SK-N-SH (cell line): ENCODE results near the gene PDE4C. TPM values are rescaled to one million over a fixed set of nuclear protein-coding genes. Genes with fewer than 3 reads are reported as not detected.

Experiments
- CTCF ChIA-PET: fragments of 300-600, 350-600 bp; formaldehyde crosslinking; extraction: SDS; loops from one replicate; lab custom pipeline; 2021; lab: Yijun Ruan, JAX
- POLR2A ChIA-PET: fragments of 350-600 bp; sonication (Branson Sonifier 250); formaldehyde crosslinking; extraction: SDS; loops from one replicate; lab custom pipeline; 2020; ENCODE audit warnings: antibody characterized with exemption, inconsistent platforms; lab: Yijun Ruan, JAX
- DNase-seq: peaks from one replicate; pipeline ENCODE4 v3.0.0; 2012
- H2AFZ ChIP-seq: fragments of 200-600 bp; sonication (generic); 2 replicates; pipeline ENCODE4 v1.8.1; 2016; ENCODE audit warnings: antibody characterized with exemption, mild to moderate bottlenecking, low read depth
- H3F3A ChIP-seq: fragments of 200-600 bp; sonication (generic); replicated peaks from 2 replicates; pipeline ENCODE3; 2016; ENCODE audit warnings: antibody characterized with exemption, mild to moderate bottlenecking; ENCODE audit not compliant: insufficient read depth
- H3K27ac ChIP-seq, 2 experiments: fragments of 200-500 bp in 1 of 2; fragments of 200-600 bp in 1 of 2; sonication (Bioruptor generic) in 1 of 2; sonication (generic), shearing (Covaris generic) in 1 of 2; 2 replicates each; pipeline versions ENCODE4 v1.5.1 to v1.6.1; 2014 to 2016; ENCODE audit warnings: low read depth in 2 of 2, inconsistent platforms in 1 of 2, low read length in 1 of 2, mild to moderate bottlenecking in 1 of 2, mixed read lengths in 1 of 2
- H3K27me3 ChIP-seq: fragments of 200-600 bp; sonication (generic), shearing (Covaris generic); 2 replicates; pipeline ENCODE4 v1.6.1; 2016; ENCODE audit warnings: mixed run types; ENCODE audit not compliant: insufficient read depth
- H3K36me3 ChIP-seq, 2 experiments: fragments of 200-500 bp in 1 of 2; fragments of 200-600 bp in 1 of 2; sonication (Bioruptor generic) in 1 of 2; sonication (generic) in 1 of 2; replicated peaks in 1 of 2; 2 replicates each; pipeline versions ENCODE3 to v1.5.1; 2014 to 2016; ENCODE audit warnings: low read length in 1 of 2, mild to moderate bottlenecking in 1 of 2; ENCODE audit not compliant: insufficient read depth in 2 of 2, control insufficient read depth in 1 of 2
- H3K4me1 ChIP-seq, 2 experiments: fragments of 200-500 bp in 1 of 2; fragments of 200-600 bp in 1 of 2; sonication (Bioruptor generic) in 1 of 2; sonication (generic), shearing (Covaris generic) in 1 of 2; 2 replicates each; pipeline versions ENCODE4 v1.5.1 to v1.6.1; 2014 to 2016; ENCODE audit warnings: low read depth in 1 of 2, low read length in 1 of 2, mixed run types in 1 of 2; ENCODE audit not compliant: insufficient read depth in 2 of 2, control insufficient read depth in 1 of 2
- H3K4me2 ChIP-seq: fragments of 200-600 bp; sonication (generic), shearing (Covaris generic); 2 replicates; pipeline ENCODE4 v1.6.1; 2017; ENCODE audit warnings: mixed run types
- H3K4me3 ChIP-seq, 2 experiments: fragments of 200-500 bp in 1 of 2; fragments of 200-600 bp in 1 of 2; sonication (Bioruptor generic) in 1 of 2; sonication (generic), shearing (Covaris generic) in 1 of 2; 2 replicates each; pipeline versions ENCODE4 v1.5.1 to v1.8.1; 2014 to 2016; ENCODE audit warnings: low read depth in 2 of 2, inconsistent platforms in 1 of 2, low read length in 1 of 2, mild to moderate bottlenecking in 1 of 2, mixed read lengths in 1 of 2, moderate library complexity in 1 of 2
- H3K79me2 ChIP-seq: fragments of 200-600 bp; sonication (generic); 2 replicates; pipeline ENCODE4 v1.8.1; 2017; ENCODE audit warnings: mild to moderate bottlenecking; ENCODE audit not compliant: insufficient read depth
- H3K9ac ChIP-seq: fragments of 200-600 bp; sonication (generic); 2 replicates; pipeline ENCODE4 v1.6.1; 2017; ENCODE audit warnings: mixed run types
- H3K9me2 ChIP-seq: fragments of 200-600 bp; sonication (generic); 2 replicates; pipeline ENCODE4 v1.6.1; 2017; ENCODE audit warnings: mixed run types
- H3K9me3 ChIP-seq: fragments of 200-600 bp; sonication (generic); 2 replicates; pipeline ENCODE4 v1.6.1; 2017; ENCODE audit warnings: mixed run types, mild to moderate bottlenecking, moderate library complexity
- H4K20me1 ChIP-seq: fragments of 200-600 bp; sonication (generic); 2 replicates; pipeline ENCODE4 v1.6.1; 2017; ENCODE audit warnings: mild to moderate bottlenecking, mixed run types; ENCODE audit not compliant: insufficient read depth
- CHD2 ChIP-seq: fragments of 150-350 bp; IDR thresholded peaks from 2 replicates; pipeline ENCODE4 v1.6.1; 2018; ENCODE audit warnings: low read length; ENCODE audit not compliant: partially characterized antibody
- ELF1 ChIP-seq: IDR thresholded peaks from 2 replicates; pipeline ENCODE4 v1.4.0; 2012
- EP300 ChIP-seq, 2 experiments: IDR thresholded peaks; 2 replicates each; pipeline versions ENCODE4 v1.4.0 to v1.6.1; 2012; ENCODE audit warnings: borderline replicate concordance in 1 of 2, low read depth in 1 of 2, low read length in 1 of 2
- FOSL2 ChIP-seq: IDR thresholded peaks from 2 replicates; pipeline ENCODE4 v1.4.0; 2012; ENCODE audit warnings: low read depth, mild to moderate bottlenecking, moderate library complexity, borderline replicate concordance
- GABPA ChIP-seq: IDR thresholded peaks from 2 replicates; pipeline ENCODE4 v1.4.0; 2012; ENCODE audit warnings: low read depth, mild to moderate bottlenecking
- JUND ChIP-seq: IDR thresholded peaks from 2 replicates; pipeline ENCODE4 v1.4.0; 2012
- NFIC ChIP-seq: IDR thresholded peaks from 2 replicates; pipeline ENCODE4 v1.4.0; 2012; ENCODE audit warnings: borderline replicate concordance
- POLR2AphosphoS5 ChIP-seq: IDR thresholded peaks from 2 replicates; pipeline ENCODE4 v1.6.1; 2012; ENCODE audit warnings: low read depth, low read length
- SMC3 ChIP-seq: IDR thresholded peaks from 2 replicates; pipeline ENCODE4 v1.6.1; 2012; ENCODE audit warnings: low read depth, low read length, improper control_type of control experiment
- TCF12 ChIP-seq: IDR thresholded peaks from 2 replicates; pipeline ENCODE4 v1.4.0; 2012
- whole genome bisulfite sequencing: methylation state at CpG from one replicate; pipeline ENCODE4 v1.1.6; 2017; ENCODE audit warnings: low lambda C conversion rate; 5-methylcytosine and 5-hydroxymethylcytosine counted together
- polyA plus RNA-seq, 3 experiments: library from polyadenylated mRNA; depleted of rRNA; stranded (reverse); fragments of >200 nt; gene quantifications; 2 replicates each; pipeline ENCODE4 v1.2.3, GENCODE V29; 2012
- TF ChIP-seq, protein P1 (sequence below): IDR thresholded peaks from 2 replicates; pipeline ENCODE4 v1.4.0; 2012; ENCODE audit warnings: low read depth, borderline replicate concordance
- TF ChIP-seq, protein P2 (sequence below): IDR thresholded peaks from 2 replicates; pipeline ENCODE4; 2012
- TF ChIP-seq, protein P3 (sequence below): fragments of 200-600 bp; sonication (generic); IDR thresholded peaks from 2 replicates; pipeline ENCODE4 v1.6.1; 2017; ENCODE audit warnings: antibody characterized with exemption, mild to moderate bottlenecking, moderate library complexity
- TF ChIP-seq, protein P4 (sequence below): fragments of 150-350 bp; IDR thresholded peaks from 2 replicates; pipeline ENCODE4 v1.6.1; 2017; ENCODE audit warnings: antibody characterized with exemption, low read length, low read depth, borderline replicate concordance
- TF ChIP-seq, protein P5 (sequence below): fragments of 150-350 bp; IDR thresholded peaks from 2 replicates; pipeline ENCODE4 v1.6.1; 2016; ENCODE audit warnings: mild to moderate bottlenecking, low read depth, low read length
- TF ChIP-seq, protein P6 (sequence below): IDR thresholded peaks from 2 replicates; pipeline ENCODE4 v1.6.1; 2012; ENCODE audit warnings: mild to moderate bottlenecking, low read depth, low read length, moderate library complexity

Gene PDE4C
- polyA plus RNA-seq, 1 of the 3 experiments (the other 2 are of a cell fraction), result 0.36 TPM

DNA sequence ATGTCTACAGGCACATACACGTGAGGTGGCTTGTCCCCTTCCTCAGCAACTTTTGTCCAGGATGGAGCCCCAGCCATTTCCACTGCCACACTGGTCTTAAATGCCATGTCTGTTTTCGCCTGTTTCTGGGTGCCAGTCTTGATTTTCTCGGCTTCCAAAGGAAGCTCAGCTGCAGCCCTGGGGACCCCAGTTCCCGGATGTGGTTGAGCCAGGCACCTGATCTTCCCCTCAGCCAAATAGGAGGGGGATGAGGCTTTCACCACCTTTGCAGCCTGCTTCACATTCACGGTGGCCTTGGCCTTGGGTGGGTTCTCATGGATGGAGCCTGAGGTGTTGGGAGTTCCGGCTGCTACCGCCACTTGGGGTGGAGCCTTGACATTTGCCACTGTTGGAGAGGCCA is 39.3 kb upstream of the PDE4C start:
- H3K9ac ChIP-seq, result no peak overlapping the region
- H2AFZ ChIP-seq, result no peak overlapping the region
- CTCF ChIA-PET, result interaction anchor here (1.5 to 2.2 kb wide), 2 partner anchors 14 kb away, joined by 4 to 12 read pairs; no protein-coding TSS in a partner anchor
- DNase-seq, result no peak
- H4K20me1 ChIP-seq, result peaks cover 11% of the 10 kb centered on the region; the same call in 1 of the 2 replicates
- no peak overlapping the region for H3K4me3 ChIP-seq
- H3F3A ChIP-seq, result peaks cover 3% of the 10 kb centered on the region
- no peaks in the 10 kb centered on the region for H3K27me3 ChIP-seq
- H3K9me2 ChIP-seq, result no peaks in the 10 kb centered on the region
- H3K27ac ChIP-seq, result no peak overlapping the region
- no peaks in the 10 kb centered on the region for H3K79me2 ChIP-seq
- no peaks in the 10 kb centered on the region for H3K4me1 ChIP-seq
- H3K9me3 ChIP-seq, result no peaks in the 10 kb centered on the region
- peaks cover 6 to 26% of the 10 kb centered on the region in 2 experiments for H3K36me3 ChIP-seq
- 76% methylated on average over 5 of the region's 7 CpGs for WGBS
- H3K4me2 ChIP-seq, result no peak overlapping the region
- POLR2A ChIA-PET, result interaction anchor here (0.9 kb wide), 1 partner anchor 11 kb away, joined by 4 read pairs; no protein-coding TSS in a partner anchor
- TF ChIP-seq, protein P1, sequence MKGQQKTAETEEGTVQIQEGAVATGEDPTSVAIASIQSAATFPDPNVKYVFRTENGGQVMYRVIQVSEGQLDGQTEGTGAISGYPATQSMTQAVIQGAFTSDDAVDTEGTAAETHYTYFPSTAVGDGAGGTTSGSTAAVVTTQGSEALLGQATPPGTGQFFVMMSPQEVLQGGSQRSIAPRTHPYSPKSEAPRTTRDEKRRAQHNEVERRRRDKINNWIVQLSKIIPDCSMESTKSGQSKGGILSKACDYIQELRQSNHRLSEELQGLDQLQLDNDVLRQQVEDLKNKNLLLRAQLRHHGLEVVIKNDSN, result no peak
- TF ChIP-seq EP300 (IDR thresholded peaks at IDR 0.05; ENCODE audit: borderline replicate concordance in 1 of 2, low read depth in 1 of 2, low read length in 1 of 2) (no peak), POLR2AphosphoS5 (no peak), ELF1 (no peak)
- TF ChIP-seq, protein P2, sequence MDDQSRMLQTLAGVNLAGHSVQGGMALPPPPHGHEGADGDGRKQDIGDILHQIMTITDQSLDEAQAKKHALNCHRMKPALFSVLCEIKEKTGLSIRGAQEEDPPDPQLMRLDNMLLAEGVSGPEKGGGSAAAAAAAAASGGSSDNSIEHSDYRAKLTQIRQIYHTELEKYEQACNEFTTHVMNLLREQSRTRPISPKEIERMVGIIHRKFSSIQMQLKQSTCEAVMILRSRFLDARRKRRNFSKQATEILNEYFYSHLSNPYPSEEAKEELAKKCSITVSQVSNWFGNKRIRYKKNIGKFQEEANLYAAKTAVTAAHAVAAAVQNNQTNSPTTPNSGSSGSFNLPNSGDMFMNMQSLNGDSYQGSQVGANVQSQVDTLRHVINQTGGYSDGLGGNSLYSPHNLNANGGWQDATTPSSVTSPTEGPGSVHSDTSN, result no peak

DNA sequence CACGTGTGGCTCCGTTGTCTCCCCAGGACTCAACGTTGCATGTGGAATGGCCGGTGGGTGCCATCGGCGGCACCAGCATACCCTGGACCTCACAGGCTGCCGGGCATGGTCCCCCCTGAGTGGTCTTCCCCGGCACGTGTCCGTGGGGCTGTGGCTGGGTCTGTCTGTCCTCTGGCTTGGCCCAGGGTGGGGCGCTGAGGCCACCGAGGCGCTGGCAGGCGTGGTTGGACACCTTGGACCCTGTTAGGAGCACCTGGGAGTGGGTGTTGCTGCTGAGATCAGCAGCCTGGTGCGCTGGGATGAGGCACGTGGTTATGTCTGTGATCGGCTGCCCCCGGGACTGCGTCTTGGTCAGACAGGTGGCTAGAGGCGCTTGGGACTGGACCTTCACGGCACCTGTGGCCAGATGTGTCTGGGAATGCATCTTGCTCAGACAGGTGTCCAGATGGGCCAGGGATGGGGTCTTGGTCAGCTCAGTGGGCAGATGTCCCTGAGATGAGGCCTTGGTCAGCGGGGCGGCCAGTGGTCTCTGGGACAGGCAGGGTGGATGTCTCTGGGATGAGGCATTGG is 38.8 kb upstream of the PDE4C start:
- no peak overlapping the region for H2AFZ ChIP-seq
- WGBS, result 87% methylated on average over 5 of the region's 23 CpGs
- CTCF ChIA-PET, result interaction anchor here (1.5 to 19.4 kb wide), 3 partner anchors 13 to 64 kb away, joined by 4 to 505 read pairs (median 12); partner anchors contain the start of genes MPV17L2 and RAB3A
- TF ChIP-seq CHD2, result no peak
- no peak for TF ChIP-seq GABPA
- TF ChIP-seq, protein P3, sequence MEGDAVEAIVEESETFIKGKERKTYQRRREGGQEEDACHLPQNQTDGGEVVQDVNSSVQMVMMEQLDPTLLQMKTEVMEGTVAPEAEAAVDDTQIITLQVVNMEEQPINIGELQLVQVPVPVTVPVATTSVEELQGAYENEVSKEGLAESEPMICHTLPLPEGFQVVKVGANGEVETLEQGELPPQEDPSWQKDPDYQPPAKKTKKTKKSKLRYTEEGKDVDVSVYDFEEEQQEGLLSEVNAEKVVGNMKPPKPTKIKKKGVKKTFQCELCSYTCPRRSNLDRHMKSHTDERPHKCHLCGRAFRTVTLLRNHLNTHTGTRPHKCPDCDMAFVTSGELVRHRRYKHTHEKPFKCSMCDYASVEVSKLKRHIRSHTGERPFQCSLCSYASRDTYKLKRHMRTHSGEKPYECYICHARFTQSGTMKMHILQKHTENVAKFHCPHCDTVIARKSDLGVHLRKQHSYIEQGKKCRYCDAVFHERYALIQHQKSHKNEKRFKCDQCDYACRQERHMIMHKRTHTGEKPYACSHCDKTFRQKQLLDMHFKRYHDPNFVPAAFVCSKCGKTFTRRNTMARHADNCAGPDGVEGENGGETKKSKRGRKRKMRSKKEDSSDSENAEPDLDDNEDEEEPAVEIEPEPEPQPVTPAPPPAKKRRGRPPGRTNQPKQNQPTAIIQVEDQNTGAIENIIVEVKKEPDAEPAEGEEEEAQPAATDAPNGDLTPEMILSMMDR, result no peak
- TF ChIP-seq, protein P4, sequence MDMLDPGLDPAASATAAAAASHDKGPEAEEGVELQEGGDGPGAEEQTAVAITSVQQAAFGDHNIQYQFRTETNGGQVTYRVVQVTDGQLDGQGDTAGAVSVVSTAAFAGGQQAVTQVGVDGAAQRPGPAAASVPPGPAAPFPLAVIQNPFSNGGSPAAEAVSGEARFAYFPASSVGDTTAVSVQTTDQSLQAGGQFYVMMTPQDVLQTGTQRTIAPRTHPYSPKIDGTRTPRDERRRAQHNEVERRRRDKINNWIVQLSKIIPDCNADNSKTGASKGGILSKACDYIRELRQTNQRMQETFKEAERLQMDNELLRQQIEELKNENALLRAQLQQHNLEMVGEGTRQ, result no peak
- no peak for TF ChIP-seq NFIC
- TF ChIP-seq, protein P2, result no peak
- no peak for TF ChIP-seq FOSL2
- no peak for TF ChIP-seq TCF12
- TF ChIP-seq, protein P5, sequence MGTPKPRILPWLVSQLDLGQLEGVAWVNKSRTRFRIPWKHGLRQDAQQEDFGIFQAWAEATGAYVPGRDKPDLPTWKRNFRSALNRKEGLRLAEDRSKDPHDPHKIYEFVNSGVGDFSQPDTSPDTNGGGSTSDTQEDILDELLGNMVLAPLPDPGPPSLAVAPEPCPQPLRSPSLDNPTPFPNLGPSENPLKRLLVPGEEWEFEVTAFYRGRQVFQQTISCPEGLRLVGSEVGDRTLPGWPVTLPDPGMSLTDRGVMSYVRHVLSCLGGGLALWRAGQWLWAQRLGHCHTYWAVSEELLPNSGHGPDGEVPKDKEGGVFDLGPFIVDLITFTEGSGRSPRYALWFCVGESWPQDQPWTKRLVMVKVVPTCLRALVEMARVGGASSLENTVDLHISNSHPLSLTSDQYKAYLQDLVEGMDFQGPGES, result no peak
- TF ChIP-seq SMC3, result no peak
- no peak for TF ChIP-seq JUND
- TF ChIP-seq, protein P6, sequence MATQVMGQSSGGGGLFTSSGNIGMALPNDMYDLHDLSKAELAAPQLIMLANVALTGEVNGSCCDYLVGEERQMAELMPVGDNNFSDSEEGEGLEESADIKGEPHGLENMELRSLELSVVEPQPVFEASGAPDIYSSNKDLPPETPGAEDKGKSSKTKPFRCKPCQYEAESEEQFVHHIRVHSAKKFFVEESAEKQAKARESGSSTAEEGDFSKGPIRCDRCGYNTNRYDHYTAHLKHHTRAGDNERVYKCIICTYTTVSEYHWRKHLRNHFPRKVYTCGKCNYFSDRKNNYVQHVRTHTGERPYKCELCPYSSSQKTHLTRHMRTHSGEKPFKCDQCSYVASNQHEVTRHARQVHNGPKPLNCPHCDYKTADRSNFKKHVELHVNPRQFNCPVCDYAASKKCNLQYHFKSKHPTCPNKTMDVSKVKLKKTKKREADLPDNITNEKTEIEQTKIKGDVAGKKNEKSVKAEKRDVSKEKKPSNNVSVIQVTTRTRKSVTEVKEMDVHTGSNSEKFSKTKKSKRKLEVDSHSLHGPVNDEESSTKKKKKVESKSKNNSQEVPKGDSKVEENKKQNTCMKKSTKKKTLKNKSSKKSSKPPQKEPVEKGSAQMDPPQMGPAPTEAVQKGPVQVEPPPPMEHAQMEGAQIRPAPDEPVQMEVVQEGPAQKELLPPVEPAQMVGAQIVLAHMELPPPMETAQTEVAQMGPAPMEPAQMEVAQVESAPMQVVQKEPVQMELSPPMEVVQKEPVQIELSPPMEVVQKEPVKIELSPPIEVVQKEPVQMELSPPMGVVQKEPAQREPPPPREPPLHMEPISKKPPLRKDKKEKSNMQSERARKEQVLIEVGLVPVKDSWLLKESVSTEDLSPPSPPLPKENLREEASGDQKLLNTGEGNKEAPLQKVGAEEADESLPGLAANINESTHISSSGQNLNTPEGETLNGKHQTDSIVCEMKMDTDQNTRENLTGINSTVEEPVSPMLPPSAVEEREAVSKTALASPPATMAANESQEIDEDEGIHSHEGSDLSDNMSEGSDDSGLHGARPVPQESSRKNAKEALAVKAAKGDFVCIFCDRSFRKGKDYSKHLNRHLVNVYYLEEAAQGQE, result no peak

More for the DNA sequence above, 38.8 kb upstream of the PDE4C start:
- H4K20me1 ChIP-seq, result peaks cover 9% of the 10 kb centered on the region; the same call in 1 of the 2 replicates
- H3K9ac ChIP-seq, result no peak overlapping the region
- no peak overlapping the region for H3K4me3 ChIP-seq
- no peak overlapping the region for H3K4me2 ChIP-seq
- H3K27ac ChIP-seq, result no peak overlapping the region
- H3K79me2 ChIP-seq, result no peaks in the 10 kb centered on the region
- H3F3A ChIP-seq, result peaks cover 1% of the 10 kb centered on the region
- no peaks in the 10 kb centered on the region for H3K4me1 ChIP-seq
- no peaks in the 10 kb centered on the region for H3K27me3 ChIP-seq
- DNase-seq, result no peak
- POLR2A ChIA-PET, result interaction anchor here (0.9 kb wide), 1 partner anchor 11 kb away, joined by 4 read pairs; no protein-coding TSS in a partner anchor
- H3K9me3 ChIP-seq, result no peaks in the 10 kb centered on the region
- H3K36me3 ChIP-seq, result peaks cover 6 to 26% of the 10 kb centered on the region in 2 experiments
- H3K9me2 ChIP-seq, result no peaks in the 10 kb centered on the region
